GM15510 (cell line): ENCODE measurements around the gene RUNX2.

Experiments
- POLR2A ChIP-seq: IDR thresholded peaks from 3 replicates; pipeline ENCODE4 v1.6.1; 2011; ENCODE audit warnings: borderline replicate concordance; ENCODE audit not compliant: insufficient read length; ENCODE audit errors: extremely low read depth

RUNX2 gene

GRCh38 chr6:45640081-45640491, 312.0 kb downstream of the RUNX2 start:
- TF ChIP-seq POLR2A = no peak

- no peak for TF ChIP-seq POLR2A
These were observed 312.7 kb downstream of the RUNX2 start for GRCh38 chr6:45640811-45641210.

GRCh38 chr6:45642331-45643125, 314.4 kb downstream of the RUNX2 start:
- TF ChIP-seq POLR2A = no peak

- no peak for TF ChIP-seq POLR2A
These were observed 315.0 kb downstream of the RUNX2 start for GRCh38 chr6:45643126-45643525.

GRCh38 chr6:45644720-45645119, 316.6 kb downstream of the RUNX2 start:
- no peak for TF ChIP-seq POLR2A

GRCh38 chr6:45645302-45645701, 317.2 kb downstream of the RUNX2 start:
- no peak for TF ChIP-seq POLR2A

- no peak for TF ChIP-seq POLR2A
These were observed 319.5 kb downstream of the RUNX2 start for GRCh38 chr6:45647341-45648261.

GRCh38 chr6:45648262-45648620, 320.1 kb downstream of the RUNX2 start:
- TF ChIP-seq POLR2A = no peak

- TF ChIP-seq POLR2A = no peak
These were observed 322.5 kb downstream of the RUNX2 start for GRCh38 chr6:45650524-45651135.

GRCh38 chr6:45651301-45651700, 323.2 kb downstream of the RUNX2 start:
- TF ChIP-seq POLR2A = no peak

GRCh38 chr6:45652416-45652815, 324.3 kb downstream of the RUNX2 start:
- TF ChIP-seq POLR2A = no peak

GRCh38 chr6:45653117-45653883, 325.2 kb downstream of the RUNX2 start:
- no peak for TF ChIP-seq POLR2A

- TF ChIP-seq POLR2A = no peak
These were observed 326.5 kb downstream of the RUNX2 start for GRCh38 chr6:45654673-45655072.

- no peak for TF ChIP-seq POLR2A
These were observed 327.8 kb downstream of the RUNX2 start for GRCh38 chr6:45655745-45656476.

- TF ChIP-seq POLR2A = no peak
These were observed 329.1 kb downstream of the RUNX2 start for GRCh38 chr6:45657226-45657625.

GRCh38 chr6:45658400-45658799, 330.3 kb downstream of the RUNX2 start:
- TF ChIP-seq POLR2A = no peak
